GM21717 (cell line): ENCODE data around the gene IFNG-AS1.
A peak's percentile ranks its signal among the peaks of the same experiment; 100 is the strongest.

Experiments used
- ATAC-seq: cut with Tn5 transposase; IDR thresholded peaks from one replicate; pipeline ENCODE4 v1.9.1; 2021; ENCODE audit warnings: mild to moderate bottlenecking, moderate library complexity; ENCODE audit not compliant: unreplicated experiment

IFNG-AS1 gene

DNA sequence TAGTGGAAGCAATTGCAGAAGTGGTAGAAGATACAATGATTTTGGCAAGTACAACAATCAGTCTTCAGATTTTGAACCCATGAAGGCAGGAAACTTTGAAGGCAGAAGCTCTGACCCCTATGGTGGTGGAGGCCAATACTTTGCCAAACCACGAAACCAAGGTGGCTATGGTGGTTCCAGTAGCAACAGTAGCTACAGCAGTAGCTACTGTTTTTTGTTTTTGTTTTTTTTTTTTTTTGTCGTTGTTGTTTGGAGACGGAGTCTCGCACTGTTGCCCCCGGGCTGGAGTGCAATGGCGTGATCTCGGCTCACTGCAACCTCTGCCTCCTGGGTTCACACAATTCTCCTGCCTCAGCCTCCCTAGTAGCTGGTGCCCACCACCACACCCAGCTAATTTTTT, 47.4 kb downstream of the IFNG-AS1 start:
- ATAC-seq = no peak

DNA sequence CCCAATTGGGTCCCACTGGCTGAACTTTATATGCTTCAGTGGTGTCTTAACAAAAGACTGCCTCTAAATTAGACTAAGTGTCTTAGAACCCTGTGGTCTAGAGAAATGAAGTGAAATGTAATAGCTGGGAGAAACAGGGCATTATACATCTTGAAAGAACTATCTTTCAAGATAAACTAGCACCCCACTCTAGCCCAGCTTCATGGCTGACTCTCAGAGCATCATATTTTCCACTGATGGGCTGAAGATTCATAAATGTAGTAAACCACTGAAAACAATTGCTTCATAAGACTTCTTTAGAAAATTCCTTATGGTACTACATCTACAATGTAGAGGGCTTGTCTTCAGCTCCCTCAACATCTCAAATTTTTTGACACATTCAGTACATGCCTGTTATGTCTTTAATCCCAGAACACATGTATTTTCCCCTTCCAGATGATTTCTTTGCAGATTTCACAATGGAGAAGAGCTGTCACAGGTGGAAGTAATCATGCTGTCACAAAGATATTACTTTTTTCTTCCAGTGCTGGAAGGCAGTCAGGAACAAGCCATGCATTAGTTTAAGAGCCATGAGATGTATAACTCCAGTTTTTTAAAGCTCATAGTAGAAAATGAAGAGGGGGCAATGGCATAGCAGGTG, 48.5 kb downstream of the IFNG-AS1 start:
- no peak for ATAC-seq

DNA sequence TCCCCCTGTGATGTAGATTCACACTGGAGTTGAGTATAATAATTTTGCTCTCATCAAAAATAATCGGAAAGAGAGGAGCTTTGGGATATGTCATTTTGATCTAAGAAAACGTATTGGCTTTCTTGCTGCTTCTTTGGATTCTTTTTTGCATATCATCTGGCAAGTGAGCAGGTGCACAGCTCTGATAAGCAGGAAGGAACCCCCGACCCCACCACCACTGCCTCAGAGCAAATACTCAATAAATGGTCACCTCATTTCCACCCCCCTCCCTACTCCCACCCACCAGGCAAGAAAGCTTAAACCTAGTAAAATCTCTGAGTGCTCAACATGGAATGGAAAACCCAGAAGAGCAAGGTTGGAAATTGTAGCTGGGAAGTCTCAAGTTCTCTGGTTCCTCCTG, 49.4 kb downstream of the IFNG-AS1 start:
- no peak for ATAC-seq

DNA sequence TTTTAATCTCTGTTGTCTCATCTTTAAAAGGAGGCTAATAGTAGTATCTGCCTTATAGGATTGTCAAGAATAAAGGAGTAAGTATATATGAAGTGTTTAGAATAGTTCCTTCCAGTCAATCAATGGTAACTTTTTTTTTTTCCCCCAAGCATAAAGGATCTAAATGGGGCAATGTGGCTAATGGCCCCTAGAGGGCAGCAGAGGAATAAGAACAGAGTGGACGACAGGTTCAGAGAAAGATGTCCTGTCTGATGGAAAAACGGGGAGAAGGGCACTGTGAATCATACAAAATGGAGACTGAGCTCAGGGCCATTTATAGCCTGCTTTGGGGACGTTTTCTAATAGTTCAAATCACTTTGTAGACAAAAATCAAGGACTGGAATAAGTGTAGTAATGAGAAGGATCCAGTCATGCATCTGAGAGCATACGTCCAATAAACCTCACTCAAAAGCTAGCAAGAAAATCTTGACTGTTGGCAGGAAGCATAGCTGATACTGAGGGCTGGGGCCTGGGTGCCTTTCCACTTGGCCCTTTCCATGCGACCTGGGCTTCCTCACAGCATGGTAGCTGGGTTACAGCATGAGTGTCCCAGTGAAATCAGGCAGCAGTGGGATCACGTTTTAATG, 51.3 kb downstream of the IFNG-AS1 start:
- peak; percentile 46 for ATAC-seq

DNA sequence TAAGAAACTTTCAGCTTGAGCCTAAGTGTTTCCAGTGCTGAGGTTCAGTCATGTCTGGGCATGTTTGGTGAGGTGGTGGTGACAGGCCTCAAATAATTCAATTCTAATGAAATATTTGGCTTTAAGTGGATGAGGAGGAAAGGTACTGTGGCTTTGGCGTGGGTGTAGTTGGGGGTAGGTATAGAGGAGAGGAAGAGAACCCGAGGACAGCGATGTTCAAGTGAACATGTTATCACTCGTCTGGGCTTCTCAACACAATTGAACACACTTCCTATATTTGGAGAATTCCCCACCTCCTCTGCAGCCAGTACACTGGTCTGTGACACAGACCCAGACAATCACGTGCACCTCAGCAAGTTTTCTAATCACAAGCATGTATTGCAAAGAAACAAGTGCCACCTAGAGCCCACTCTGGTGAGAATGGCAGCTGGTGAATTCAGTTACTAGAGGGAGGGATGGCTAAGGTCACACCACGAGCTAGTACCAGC, 53.0 kb downstream of the IFNG-AS1 start:
- peak; percentile 79 for ATAC-seq

DNA sequence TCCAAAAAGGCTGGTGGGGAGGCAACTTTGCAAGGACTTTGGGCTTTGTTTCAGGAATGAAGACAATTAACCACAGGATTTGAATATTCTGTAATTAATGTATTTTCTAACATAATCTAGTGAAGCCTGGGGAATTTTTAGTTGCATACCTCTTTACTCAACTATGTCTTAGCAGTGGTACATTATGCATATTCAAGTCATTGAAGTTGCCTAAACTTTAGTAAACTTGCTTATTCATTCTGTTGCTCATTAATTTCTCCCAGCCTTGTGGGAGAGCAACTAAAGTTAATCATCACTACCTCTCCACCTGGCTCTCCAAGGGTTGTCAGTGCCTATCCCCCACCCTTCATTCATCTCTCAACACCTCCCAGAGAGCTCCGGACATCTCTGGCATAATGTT, 54.2 kb downstream of the IFNG-AS1 start:
- ATAC-seq = no peak

DNA sequence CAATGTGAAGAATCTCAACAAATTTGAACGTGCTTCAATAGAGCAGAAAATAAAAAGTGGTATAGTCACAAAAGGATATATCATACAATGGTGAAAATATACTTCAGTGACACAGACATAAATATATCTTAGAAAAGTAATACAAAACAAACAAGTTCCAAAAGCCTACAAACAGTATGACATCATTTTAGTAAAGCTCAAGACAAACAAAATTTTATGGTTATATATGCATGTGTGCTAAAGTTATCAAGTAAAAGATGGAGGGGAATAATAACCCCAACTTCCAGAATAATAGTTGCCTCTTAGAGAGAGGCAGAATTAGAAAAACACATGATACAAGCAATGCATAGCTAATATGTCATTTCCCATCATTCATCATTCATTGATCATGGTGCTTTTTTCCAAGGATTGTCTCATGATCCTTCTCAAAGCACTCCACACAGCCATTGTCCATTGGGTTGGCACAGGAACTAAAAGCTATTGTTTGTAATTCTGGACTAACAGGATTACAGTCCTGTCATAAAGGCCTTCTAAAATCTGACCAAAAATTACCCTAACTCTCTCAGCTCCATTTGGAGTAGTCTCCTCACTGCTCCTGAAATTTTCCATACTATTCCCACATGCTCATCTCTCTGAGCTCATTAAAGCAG, 59.5 kb downstream of the IFNG-AS1 start:
- no peak for ATAC-seq

DNA sequence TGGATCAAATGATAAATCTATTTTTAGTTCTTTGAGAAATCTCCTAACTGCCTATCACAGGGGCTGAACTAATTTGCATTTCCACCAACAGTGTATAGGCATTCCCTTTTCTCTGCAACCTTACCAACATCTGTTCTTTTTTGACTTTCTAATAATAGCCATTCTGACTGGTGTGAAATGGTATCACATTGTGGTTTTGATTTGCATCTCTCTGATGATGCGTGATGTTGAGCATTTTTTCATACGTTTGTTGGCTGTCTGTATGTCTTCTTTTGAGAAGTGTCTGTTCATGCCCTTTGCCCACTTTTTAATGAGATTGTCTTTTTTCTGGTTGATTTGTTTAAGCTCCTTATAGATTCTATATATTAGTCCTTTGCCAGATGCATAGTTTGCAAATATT, 67.1 kb downstream of the IFNG-AS1 start:
- no peak for ATAC-seq

DNA sequence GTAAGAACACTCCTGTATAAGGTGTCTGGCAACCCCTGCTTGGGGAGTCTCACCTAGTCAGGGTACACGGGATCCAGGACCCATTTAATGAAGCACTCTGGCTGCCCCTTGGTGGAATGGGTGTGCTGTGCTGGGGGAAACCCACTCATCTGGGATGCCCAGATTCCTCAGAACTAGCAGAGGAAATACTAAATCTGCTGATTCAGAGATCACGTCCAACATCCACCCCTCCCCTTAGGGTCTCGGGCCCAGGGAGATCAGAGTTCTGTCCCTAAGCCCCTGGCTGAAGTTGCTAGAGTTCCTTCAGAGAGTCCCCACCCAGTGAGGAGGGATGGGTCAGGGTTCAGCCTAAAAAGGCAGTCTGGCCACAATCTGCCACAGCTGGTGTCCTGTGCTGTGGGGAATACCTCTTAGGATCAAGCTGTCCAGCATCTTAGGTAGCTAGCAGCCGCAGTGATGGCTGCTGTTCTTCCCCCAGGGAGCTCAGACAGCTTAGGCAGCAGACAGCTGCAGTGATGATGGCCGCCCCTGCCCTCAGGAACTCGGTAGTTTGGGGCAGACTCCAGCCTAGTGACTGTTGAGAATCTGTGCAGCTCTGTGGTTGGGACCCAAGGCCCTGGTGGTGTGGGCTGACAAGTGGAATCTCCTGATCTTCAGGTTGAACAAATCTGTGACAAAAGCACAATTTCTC, 74.8 kb downstream of the IFNG-AS1 start:
- ATAC-seq = no peak

DNA sequence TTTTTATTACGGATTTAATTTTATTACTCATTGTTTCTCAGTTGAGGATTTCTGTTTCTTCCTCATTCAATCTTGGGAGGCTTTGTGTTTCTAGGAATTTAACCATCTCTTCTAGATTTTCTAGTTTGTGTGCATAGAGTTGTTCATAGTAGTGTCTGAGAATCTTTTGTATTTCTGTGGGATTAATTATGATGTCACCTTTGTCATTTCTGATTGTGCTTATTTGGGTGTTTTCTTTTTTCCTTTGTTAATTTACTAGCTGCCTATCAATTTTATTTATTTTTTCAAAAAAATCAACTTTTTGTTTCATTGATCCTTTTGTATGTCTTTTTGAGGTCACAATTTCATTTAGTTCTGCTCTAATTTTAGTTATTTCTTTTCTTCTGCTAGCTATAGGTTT, 75.9 kb downstream of the IFNG-AS1 start:
- ATAC-seq = no peak

DNA sequence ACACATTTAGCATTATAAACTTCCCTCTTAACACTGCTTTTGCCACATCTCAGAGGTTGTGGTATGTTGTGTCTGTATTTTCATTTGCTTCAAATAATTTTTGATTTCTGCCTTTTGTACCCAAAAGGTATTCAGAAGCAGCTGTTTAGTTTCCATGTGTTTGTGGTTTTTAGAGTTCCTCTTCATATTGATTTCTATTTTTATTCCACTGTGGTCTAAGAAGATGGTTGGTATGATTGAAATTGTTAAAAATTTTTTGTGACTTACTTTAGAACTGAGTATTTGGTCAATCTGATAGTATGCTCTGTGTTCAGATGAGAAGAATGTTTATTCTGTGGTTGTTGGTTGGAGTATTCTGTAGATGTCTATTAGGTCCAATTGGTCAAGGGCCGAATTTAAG, 76.4 kb downstream of the IFNG-AS1 start:
- ATAC-seq = no peak

DNA sequence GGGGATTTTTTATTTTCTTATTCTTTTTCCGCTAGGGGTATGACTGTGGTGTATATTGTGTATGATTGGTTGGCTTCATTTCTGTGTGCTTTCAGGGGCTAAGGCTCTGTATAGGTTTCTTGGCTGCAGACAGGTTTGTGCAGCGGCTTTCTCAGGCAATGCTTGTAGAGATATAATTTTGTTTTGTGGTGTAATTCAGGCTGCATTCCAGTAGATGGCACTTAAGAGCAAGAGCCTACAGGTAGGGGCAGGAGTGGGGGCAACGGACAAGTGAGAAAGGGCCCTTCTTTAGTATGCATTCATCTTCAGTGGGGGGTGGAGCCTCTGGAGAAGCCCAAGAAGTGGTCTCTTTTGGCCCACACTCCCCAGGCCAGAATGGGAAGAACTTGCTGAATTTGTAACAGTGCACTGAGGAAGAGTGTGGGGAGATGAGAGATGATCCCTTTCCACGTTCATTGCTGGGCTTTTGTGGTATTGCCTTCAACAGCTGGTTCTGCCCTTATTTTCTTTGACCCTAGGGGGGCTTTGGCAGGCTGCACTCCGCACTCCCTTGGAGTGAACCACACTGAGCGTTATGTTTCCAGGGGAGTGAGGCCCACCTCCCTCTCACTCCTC, 78.6 kb downstream of the IFNG-AS1 start:
- no peak for ATAC-seq

DNA sequence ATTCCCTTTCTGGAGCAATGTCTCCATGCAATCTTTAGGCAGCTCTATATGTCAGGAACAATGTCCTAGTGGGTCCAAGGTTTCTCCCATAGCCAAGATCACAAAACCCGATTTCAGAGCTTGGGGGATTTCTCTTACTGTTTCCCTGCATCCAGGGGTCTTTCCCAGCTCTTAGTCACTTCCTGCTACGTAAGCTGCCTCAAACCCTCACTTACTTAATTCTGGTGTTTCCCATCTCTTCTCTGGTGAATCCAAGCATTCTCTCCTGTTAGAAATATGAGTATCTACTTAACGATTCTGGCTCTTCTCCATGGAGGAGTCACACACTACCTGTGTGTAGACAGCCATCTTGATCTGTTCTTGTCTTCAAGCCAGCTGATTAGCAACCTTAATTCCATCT, 80.0 kb downstream of the IFNG-AS1 start:
- no peak for ATAC-seq
